Measurements from ENCODE around the gene ELMOD3. TPM values are rescaled to one million over a fixed set of nuclear protein-coding genes. Genes with fewer than 3 reads are reported as not detected.

Gene ELMOD3
- total and polyA plus RNA-seq, 9 of the 15 experiments (the other 6 are each of a cell fraction or from before 2014, with no cell fraction given): 2.7 to 18.7 (median 11.6) TPM

DNA sequence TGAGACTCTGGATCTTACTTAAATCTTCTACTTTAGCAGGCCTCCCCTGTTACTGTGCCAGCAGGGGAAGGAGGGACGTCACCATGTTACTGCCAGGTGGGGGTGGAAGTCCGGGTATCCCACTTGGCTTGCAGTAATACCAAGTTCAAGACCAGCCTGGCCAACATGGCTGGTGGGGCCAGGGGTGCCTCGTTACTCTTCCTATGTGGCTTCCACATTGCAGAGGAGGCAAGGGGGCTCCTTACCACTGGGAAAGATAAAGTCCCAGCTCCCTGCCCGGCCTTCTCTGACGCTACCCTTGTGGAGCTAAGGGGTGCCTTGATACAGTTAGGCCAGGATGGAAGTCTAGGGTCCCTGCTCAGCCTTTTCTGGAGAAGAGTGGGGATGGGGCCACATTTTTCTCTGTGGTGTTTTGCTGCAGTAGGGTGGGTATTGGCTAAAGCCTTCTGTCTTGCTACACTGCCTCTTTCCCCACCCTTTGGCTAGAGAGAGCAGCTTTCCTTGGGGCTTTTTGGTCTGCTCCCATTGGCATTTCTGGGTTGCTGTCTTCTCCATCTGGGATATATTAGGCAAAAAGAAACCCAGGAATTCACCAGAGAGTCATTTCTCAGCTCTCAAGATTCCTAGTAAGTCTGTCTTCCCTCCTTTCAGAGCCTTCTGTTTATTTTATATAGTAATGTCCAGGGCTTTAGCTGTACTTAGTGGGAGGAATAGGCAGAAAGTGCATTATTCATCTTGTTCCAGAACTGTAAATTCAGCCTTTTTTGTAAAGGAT, 21.9 kb downstream of the ELMOD3 start (continued):
- TF ChIP-seq RBM17 (IDR thresholded peaks at IDR 0.05; ENCODE audit: borderline replicate concordance, low read depth, low read length): no peak
- no peak for TF ChIP-seq NCOA4 (IDR thresholded peaks at IDR 0.05; ENCODE audit: partially characterized antibody)

- Histone ChIP-seq H2AFZ (ENCODE audit: low read depth, low read length) (no peak overlapping the region), H3K27me3 (ENCODE audit: control insufficient read depth in 2 of 2, insufficient read depth in 2 of 2, low read length in 2 of 2) (no peaks in the 10 kb centered on the region), H3K9me1 (ENCODE audit: control insufficient read depth, insufficient read depth, low read length) (no peaks in the 10 kb centered on the region), H3K4me2 (ENCODE audit: insufficient read depth, low read length) (no peak overlapping the region), H3K9ac (ENCODE audit: insufficient read depth in 1 of 2, low read depth in 2 of 2, low read length in 2 of 2) (no peak overlapping the region), H3K27ac (ENCODE audit: extremely low read depth, low read depth, low read length) (no peak overlapping the region), H3K4me1 (replicated peaks in 1 of 2; ENCODE audit: control insufficient read depth in 2 of 2, insufficient read depth in 2 of 2, low read length in 2 of 2) (no peaks in the 10 kb centered on the region), H3K79me2 (ENCODE audit: control insufficient read depth, insufficient read depth, low read length) (no peaks in the 10 kb centered on the region), H4K20me1 (replicated peaks; ENCODE audit: control insufficient read depth, insufficient read depth, low read length) (no peaks in the 10 kb centered on the region), H3K36me3 (ENCODE audit: control insufficient read depth, insufficient read depth, low read length) (peaks cover 7% of the 10 kb centered on the region; the same call in 1 of the 3 replicates), H3K4me3 (no peak overlapping the region), H3K9me3 (replicated peaks; ENCODE audit: control insufficient read depth, insufficient read depth, low read depth, low read length) (peaks cover 2% of the 10 kb centered on the region; the same call in 1 of the 2 replicates)
- FAIRE-seq (no peak), ATAC-seq (no peak), DNase-seq (ENCODE audit: extremely low read depth in 1 of 4, low spot score in 3 of 4) (no peak)
- ChIA-PET CTCF (ENCODE audit: low intra/inter-chr PET ratio) (no interaction called here), POLR2A (interaction anchor here (0.6 to 1.1 kb wide), 2 partner anchors 43 to 163 kb away, joined by 3 to 4 read pairs; no protein-coding TSS in a partner anchor)
- intact Hi-C loops (cut with micrococcal nuclease) (no loop called here), in situ Hi-C loops (cut with MboI) (no loop called here)
- WGBS (ENCODE audit: insufficient coverage, low coverage, missing lambda C conversion rate): 81% methylated on average over 11 of the region's 11 CpGs
- TF ChIP-seq WHSC1 (IDR thresholded peaks at IDR 0.05; ENCODE audit: low read length): no peak
- no peak for TF ChIP-seq MXD1 (CRISPR knock-in tag; IDR thresholded peaks at IDR 0.05; ENCODE audit: borderline replicate concordance, poor library complexity, severe bottlenecking)
- TF ChIP-seq ZNF764 (CRISPR knock-in tag; IDR thresholded peaks at IDR 0.05; ENCODE audit: low read depth): no peak
- TF ChIP-seq, protein P1, sequence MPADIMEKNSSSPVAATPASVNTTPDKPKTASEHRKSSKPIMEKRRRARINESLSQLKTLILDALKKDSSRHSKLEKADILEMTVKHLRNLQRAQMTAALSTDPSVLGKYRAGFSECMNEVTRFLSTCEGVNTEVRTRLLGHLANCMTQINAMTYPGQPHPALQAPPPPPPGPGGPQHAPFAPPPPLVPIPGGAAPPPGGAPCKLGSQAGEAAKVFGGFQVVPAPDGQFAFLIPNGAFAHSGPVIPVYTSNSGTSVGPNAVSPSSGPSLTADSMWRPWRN (IDR thresholded peaks at IDR 0.05; ENCODE audit: low read depth): no peak
- TF ChIP-seq TOE1 (IDR thresholded peaks at IDR 0.05; ENCODE audit: borderline replicate concordance): no peak
- no peak for TF ChIP-seq TOE1 (CRISPR knock-in tag; IDR thresholded peaks at IDR 0.05; ENCODE audit: borderline replicate concordance, low read depth)
- no peak for TF ChIP-seq ATF3 (IDR thresholded peaks at IDR 0.05)
- no peak for TF ChIP-seq ATF3 (CRISPR knock-in tag; conservative IDR thresholded peaks at IDR 0.05)
- no peak for TF ChIP-seq ZNF282 (CRISPR knock-in tag; IDR thresholded peaks at IDR 0.05)
- no TSS peak for BruUV-seq (replicated peaks)
These were observed 22.5 kb downstream of the ELMOD3 start for GRCh38 chr2:85377083-85377482.

All from K562 (cell line).